HG03442 (cell line): ENCODE results near the gene PTPN4.
A peak's percentile ranks its signal among the peaks of the same experiment; 100 is the strongest.
"Not testable (repeated sequence)": the region's sequence is repeated elsewhere in the genome, so short reads cannot be mapped to it uniquely, and the experiment has no call there.

Source experiments
- ATAC-seq: cut with Tn5 transposase; IDR thresholded peaks from one replicate; pipeline ENCODE4 v1.9.1; 2021; ENCODE audit warnings: mild to moderate bottlenecking, moderate library complexity; ENCODE audit not compliant: unreplicated experiment

Gene PTPN4

GRCh38 chr2:120012771-120013596, 253.3 kb downstream of the PTPN4 start, which contains the start of gene EPB41L5:
Gene EPB41L5, plus strand, starts transcription at chr2:120013077. Its CDS starts 6,008 bp downstream, at chr2:120019085.
- peak; percentile 94 for ATAC-seq

GRCh38 chr2:120013597-120014223, 254.0 kb downstream of the PTPN4 start:
- no peak for ATAC-seq

DNA sequence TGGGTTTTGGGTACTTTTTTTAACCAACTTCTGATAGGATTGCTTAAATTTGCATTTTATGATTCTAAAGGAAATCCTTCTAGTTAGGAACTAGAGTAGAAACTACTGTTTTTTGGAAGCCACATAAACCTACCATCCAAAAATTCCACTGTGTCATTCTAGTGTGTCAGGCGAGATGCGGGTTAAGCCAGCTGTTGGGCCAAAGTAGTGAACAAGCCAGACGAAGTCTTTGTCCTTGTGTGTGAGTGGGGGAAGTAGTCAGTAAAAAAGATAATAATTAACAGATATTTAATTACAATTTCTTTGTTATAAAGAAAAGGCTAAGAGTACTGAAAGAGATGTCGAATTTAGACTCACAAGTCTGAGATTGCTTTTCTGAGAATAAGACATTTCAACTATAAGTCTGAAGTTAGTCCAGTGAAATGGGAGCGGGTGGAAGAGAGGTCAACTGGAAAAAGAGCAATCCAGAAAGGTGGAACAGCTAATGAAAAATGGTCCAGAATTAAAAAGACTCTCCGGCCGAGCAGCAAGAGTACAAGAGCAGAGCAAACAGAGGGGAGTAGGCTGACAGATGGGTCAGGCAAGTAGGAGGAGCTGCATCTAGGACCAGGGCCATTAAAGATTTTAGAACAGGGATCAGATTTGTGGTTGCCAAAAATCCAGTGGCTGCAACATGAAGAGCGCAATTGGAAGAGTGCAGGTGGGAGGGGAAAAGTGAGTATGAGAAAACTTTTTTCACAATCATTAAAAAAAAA, 254.7 kb downstream of the PTPN4 start:
- ATAC-seq = no peak

- ATAC-seq = no peak
These were observed 257.1 kb downstream of the PTPN4 start for GRCh38 chr2:120016800-120017199.

DNA sequence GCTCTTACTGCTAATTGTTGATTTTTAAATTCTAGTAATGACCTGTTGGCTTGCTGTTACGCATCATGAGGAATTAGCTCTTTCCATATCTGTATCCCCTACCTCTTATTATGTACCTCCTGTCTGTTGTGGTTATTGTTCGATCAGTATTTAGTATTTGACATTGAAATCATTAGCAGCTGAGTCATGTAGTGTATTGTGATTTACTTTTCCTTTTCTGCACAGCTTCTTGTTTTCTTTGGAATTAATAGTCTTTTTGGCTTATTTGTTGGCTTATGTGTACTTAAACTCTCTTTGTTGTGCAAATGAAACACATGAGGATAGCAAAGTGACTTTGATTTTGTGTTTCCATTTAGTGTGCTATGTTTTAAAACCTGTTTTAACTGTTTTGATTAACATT, 257.5 kb downstream of the PTPN4 start:
- no peak for ATAC-seq

- ATAC-seq = no peak
These were observed 258.8 kb downstream of the PTPN4 start for GRCh38 chr2:120018549-120018948.

GRCh38 chr2:120020554-120020953, 260.8 kb downstream of the PTPN4 start:
- no peak for ATAC-seq

- not testable (repeated sequence) for ATAC-seq
These were observed 262.8 kb downstream of the PTPN4 start for GRCh38 chr2:120022505-120022904.

- no peak for ATAC-seq
These were observed 267.2 kb downstream of the PTPN4 start for GRCh38 chr2:120026890-120027289.

DNA sequence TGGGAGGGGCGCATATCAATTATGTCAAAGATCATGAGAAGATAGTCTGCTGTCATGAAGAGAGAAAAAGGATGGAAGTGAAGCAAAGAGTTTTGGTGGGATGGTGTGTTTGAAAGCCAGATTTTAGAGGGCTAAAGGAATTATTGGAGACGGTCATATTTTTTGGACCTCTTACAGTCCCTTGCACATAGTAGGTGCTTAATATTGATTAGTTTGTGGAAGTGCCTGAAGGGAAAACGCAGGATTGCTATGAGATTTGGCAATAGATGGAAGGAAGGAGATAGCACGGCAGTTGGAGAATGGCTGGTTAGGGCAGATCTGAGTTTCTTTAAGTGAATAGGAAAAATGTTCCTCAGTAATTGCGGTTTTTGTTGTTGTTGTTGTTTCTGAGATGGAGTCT, 269.1 kb downstream of the PTPN4 start:
- ATAC-seq = no peak

- no peak for ATAC-seq
These were observed 270.2 kb downstream of the PTPN4 start for GRCh38 chr2:120029672-120030640.

- ATAC-seq = no peak
These were observed 272.6 kb downstream of the PTPN4 start for GRCh38 chr2:120032297-120032696.
